ENCODE data around the gene SMS. TPM values are rescaled to one million over a fixed set of nuclear protein-coding genes. Genes with fewer than 3 reads are reported as not detected.

The SMS gene
- total and polyA plus RNA-seq, 2 experiments from 2014 or later: 185 to 274 TPM

DNA sequence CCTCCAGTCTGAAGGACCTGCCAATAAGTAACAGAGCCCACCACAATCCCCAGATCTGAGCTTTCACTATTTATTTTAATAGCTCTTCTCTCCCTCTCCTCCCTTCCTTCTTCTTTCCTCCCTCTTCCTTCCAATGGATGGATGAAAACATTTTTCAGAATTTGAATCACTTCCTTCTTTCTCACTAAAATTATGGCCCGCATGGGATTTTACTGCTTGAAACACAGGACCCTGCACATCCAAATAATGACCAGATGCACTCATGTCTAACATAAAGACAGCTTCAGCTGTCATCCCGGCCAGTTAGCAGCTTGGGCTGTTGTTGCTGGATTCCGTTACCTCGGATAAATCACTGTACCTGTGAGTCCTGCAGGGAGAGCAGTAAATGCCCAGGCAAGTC lies 86.2 kb downstream of the SMS start:
- H3K9me2 ChIP-seq (ENCODE audit: insufficient read depth): no peaks in the 10 kb centered on the region
- H3K79me2 ChIP-seq (replicated peaks; ENCODE audit: insufficient read depth): no peaks in the 10 kb centered on the region
- DNase-seq (ENCODE audit: low spot score): no peak
- H3K4me2 ChIP-seq: no peak overlapping the region
- no peak for TF ChIP-seq CREB1 (CRISPR knock-in tag; IDR thresholded peaks at IDR 0.05; ENCODE audit: low read depth)
- TF ChIP-seq, protein P1, sequence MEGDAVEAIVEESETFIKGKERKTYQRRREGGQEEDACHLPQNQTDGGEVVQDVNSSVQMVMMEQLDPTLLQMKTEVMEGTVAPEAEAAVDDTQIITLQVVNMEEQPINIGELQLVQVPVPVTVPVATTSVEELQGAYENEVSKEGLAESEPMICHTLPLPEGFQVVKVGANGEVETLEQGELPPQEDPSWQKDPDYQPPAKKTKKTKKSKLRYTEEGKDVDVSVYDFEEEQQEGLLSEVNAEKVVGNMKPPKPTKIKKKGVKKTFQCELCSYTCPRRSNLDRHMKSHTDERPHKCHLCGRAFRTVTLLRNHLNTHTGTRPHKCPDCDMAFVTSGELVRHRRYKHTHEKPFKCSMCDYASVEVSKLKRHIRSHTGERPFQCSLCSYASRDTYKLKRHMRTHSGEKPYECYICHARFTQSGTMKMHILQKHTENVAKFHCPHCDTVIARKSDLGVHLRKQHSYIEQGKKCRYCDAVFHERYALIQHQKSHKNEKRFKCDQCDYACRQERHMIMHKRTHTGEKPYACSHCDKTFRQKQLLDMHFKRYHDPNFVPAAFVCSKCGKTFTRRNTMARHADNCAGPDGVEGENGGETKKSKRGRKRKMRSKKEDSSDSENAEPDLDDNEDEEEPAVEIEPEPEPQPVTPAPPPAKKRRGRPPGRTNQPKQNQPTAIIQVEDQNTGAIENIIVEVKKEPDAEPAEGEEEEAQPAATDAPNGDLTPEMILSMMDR (conservative IDR thresholded peaks at IDR 0.05; ENCODE audit: low read depth in 2 of 2): no peak
- no peak overlapping the region for H3K4me3 Mint-ChIP-seq
- H3K36me3 Mint-ChIP-seq (ENCODE audit: low read depth): no peaks in the 10 kb centered on the region
- H3K27ac ChIP-seq (ENCODE audit: low read depth): no peak overlapping the region
- H3K27ac Mint-ChIP-seq: no peak overlapping the region
- H3K4me1 Mint-ChIP-seq: peaks cover 14% of the 10 kb centered on the region; the same call in 2 of the 3 replicates
- H3K27me3 Mint-ChIP-seq (ENCODE audit: insufficient read depth, low read depth, poor library complexity): no peaks in the 10 kb centered on the region
- no peaks in the 10 kb centered on the region for H3K27me3 ChIP-seq (ENCODE audit: insufficient read depth)
- no peaks in the 10 kb centered on the region for H4K20me1 ChIP-seq (replicated peaks; ENCODE audit: insufficient read depth)
- no peaks in the 10 kb centered on the region for H3K36me3 ChIP-seq (ENCODE audit: insufficient read depth)
- no peaks in the 10 kb centered on the region for H3K9me3 Mint-ChIP-seq
- H2AFZ ChIP-seq: no peak overlapping the region
- H3K4me1 ChIP-seq (ENCODE audit: insufficient read depth): peaks cover 3% of the 10 kb centered on the region; the same call in 1 of the 2 replicates
- no peak overlapping the region for H3K4me3 ChIP-seq
- H3F3A ChIP-seq (replicated peaks; ENCODE audit: low read depth): no peaks in the 10 kb centered on the region
- ATAC-seq: no peak

DNA sequence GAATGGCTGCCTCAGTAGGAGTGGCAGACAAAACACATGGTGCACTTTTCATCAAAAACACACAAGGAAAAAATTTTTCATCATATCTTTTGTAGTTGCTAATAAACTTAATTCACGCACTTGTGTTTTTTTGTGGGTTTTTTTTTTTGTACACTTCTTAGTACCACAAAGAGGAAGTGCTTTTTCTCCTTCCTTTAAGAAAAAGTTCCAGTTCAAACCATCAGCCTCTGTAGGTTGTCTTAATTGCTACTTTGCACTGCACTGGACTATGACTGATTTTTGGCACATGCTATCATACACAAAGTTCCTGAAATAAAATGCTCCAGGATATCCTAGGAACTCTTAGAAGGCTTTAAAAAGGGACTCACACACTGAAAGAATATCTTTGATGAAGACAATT lies 91.6 kb downstream of the SMS start, which contains the start of gene PHEX:
TSS of gene PHEX (plus strand) at position 242 of the 400 bp plus-strand sequence. CDS start 681 bp downstream, outside the sequence.
- Mint-ChIP-seq H3K27me3 (ENCODE audit: insufficient read depth, low read depth, poor library complexity) (no peaks in the 10 kb centered on the region), H3K9me3 (no peaks in the 10 kb centered on the region), H3K4me3 (no peak within 1 kb of the TSS), H3K36me3 (ENCODE audit: low read depth) (no peaks in the 10 kb centered on the region), H3K27ac (no peak within 1 kb of the TSS), H3K4me1 (peaks cover 14% of the 10 kb centered on the region; the same call in 2 of the 3 replicates)
- Histone ChIP-seq H3K79me2 (replicated peaks; ENCODE audit: insufficient read depth) (no peaks in the 10 kb centered on the region), H3K4me3 (no peak within 1 kb of the TSS), H3K27ac (ENCODE audit: low read depth) (no peak within 1 kb of the TSS), H3F3A (replicated peaks; ENCODE audit: low read depth) (no peaks in the 10 kb centered on the region), H3K9me2 (ENCODE audit: insufficient read depth) (no peaks in the 10 kb centered on the region), H3K36me3 (ENCODE audit: insufficient read depth) (no peaks in the 10 kb centered on the region), H4K20me1 (replicated peaks; ENCODE audit: insufficient read depth) (no peaks in the 10 kb centered on the region), H3K4me2 (no peak within 1 kb of the TSS), H3K27me3 (ENCODE audit: insufficient read depth) (no peaks in the 10 kb centered on the region), H2AFZ (no peak within 1 kb of the TSS), H3K4me1 (ENCODE audit: insufficient read depth) (peaks cover 8% of the 10 kb centered on the region)
- TF ChIP-seq, protein P2, sequence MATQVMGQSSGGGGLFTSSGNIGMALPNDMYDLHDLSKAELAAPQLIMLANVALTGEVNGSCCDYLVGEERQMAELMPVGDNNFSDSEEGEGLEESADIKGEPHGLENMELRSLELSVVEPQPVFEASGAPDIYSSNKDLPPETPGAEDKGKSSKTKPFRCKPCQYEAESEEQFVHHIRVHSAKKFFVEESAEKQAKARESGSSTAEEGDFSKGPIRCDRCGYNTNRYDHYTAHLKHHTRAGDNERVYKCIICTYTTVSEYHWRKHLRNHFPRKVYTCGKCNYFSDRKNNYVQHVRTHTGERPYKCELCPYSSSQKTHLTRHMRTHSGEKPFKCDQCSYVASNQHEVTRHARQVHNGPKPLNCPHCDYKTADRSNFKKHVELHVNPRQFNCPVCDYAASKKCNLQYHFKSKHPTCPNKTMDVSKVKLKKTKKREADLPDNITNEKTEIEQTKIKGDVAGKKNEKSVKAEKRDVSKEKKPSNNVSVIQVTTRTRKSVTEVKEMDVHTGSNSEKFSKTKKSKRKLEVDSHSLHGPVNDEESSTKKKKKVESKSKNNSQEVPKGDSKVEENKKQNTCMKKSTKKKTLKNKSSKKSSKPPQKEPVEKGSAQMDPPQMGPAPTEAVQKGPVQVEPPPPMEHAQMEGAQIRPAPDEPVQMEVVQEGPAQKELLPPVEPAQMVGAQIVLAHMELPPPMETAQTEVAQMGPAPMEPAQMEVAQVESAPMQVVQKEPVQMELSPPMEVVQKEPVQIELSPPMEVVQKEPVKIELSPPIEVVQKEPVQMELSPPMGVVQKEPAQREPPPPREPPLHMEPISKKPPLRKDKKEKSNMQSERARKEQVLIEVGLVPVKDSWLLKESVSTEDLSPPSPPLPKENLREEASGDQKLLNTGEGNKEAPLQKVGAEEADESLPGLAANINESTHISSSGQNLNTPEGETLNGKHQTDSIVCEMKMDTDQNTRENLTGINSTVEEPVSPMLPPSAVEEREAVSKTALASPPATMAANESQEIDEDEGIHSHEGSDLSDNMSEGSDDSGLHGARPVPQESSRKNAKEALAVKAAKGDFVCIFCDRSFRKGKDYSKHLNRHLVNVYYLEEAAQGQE (IDR thresholded peaks at IDR 0.05; ENCODE audit: unreplicated experiment): no peak
- TF ChIP-seq STAT1 (IDR thresholded peaks at IDR 0.05; ENCODE audit: unreplicated experiment): no peak
- ATAC-seq: no peak
- no peak for DNase-seq (ENCODE audit: low spot score)

DNA sequence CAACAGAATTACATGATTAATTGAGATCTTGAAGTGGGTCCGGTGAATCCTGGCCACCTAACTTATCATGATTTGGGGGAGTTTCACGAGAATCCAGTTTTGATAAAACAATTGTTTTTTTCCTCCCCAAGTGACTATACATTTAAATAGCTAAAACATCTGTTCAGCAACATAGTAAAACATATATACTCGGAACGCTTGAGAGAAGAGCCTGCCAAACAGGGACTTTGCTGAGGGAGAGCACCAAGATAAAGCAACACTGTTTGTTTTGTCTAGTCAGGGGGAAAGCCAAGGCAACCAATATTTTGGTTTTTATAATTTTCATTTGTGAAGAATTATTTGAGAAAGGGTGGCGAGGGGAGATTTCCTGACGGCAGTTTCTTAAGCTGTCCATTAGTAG lies 92.0 kb downstream of the SMS start:
- no peak for ATAC-seq
- Mint-ChIP-seq H3K27me3 (ENCODE audit: insufficient read depth, low read depth, poor library complexity) (no peaks in the 10 kb centered on the region), H3K9me3 (no peaks in the 10 kb centered on the region), H3K36me3 (ENCODE audit: low read depth) (no peaks in the 10 kb centered on the region), H3K4me3 (no peak overlapping the region), H3K27ac (no peak overlapping the region), H3K4me1 (peaks cover 18% of the 10 kb centered on the region)
- H3K79me2 ChIP-seq (replicated peaks; ENCODE audit: insufficient read depth): no peaks in the 10 kb centered on the region
- no peak overlapping the region for H2AFZ ChIP-seq
- H3F3A ChIP-seq (replicated peaks; ENCODE audit: low read depth): no peaks in the 10 kb centered on the region
- H3K27me3 ChIP-seq (ENCODE audit: insufficient read depth): no peaks in the 10 kb centered on the region
- H3K4me3 ChIP-seq: no peak overlapping the region
- no peaks in the 10 kb centered on the region for H3K9me2 ChIP-seq (ENCODE audit: insufficient read depth)
- no peak for DNase-seq (ENCODE audit: low spot score)
- no peak overlapping the region for H3K27ac ChIP-seq (ENCODE audit: low read depth)
- no peaks in the 10 kb centered on the region for H3K36me3 ChIP-seq (ENCODE audit: insufficient read depth)
- H3K4me2 ChIP-seq: no peak overlapping the region
- peaks cover 8% of the 10 kb centered on the region for H3K4me1 ChIP-seq (ENCODE audit: insufficient read depth)
- H4K20me1 ChIP-seq (replicated peaks; ENCODE audit: insufficient read depth): no peaks in the 10 kb centered on the region
- TF ChIP-seq ZNF331 (CRISPR knock-in tag; IDR thresholded peaks at IDR 0.05; ENCODE audit: low read depth) (no peak), NANOG (IDR thresholded peaks at IDR 0.05; ENCODE audit: borderline replicate concordance) (no peak)
